Esophagus (tissue), 2 donors: ENCODE data around the gene SLC2A9. TPM values are rescaled to one million over a fixed set of nuclear protein-coding genes. Genes with fewer than 3 reads are reported as not detected.

Experiments used
- H3K27ac ChIP-seq, 2 donors: one replicate each; pipeline ENCODE4 v1.5.1; 2013; ENCODE audit warnings: low read depth in 2 of 2, mild to moderate bottlenecking in 2 of 2, inconsistent platforms in 1 of 2, low read length in 1 of 2, moderate library complexity in 1 of 2
- H3K27me3 ChIP-seq, 2 donors: one replicate each; pipeline ENCODE4 v1.6.1; 2013; ENCODE audit warnings: low read length in 2 of 2, control low read depth in 1 of 2, mild to moderate bottlenecking in 1 of 2; ENCODE audit not compliant: insufficient read depth in 2 of 2, control insufficient read depth in 1 of 2
- H3K36me3 ChIP-seq, 2 donors: one replicate each; pipeline ENCODE4 v1.6.1; 2013; ENCODE audit warnings: low read length in 1 of 2; ENCODE audit not compliant: control insufficient read depth in 2 of 2, insufficient read depth in 2 of 2
- H3K4me1 ChIP-seq, 2 donors: one replicate each; pipeline ENCODE4 v1.6.1; 2013; ENCODE audit warnings: low read length in 1 of 2; ENCODE audit not compliant: control insufficient read depth in 2 of 2, insufficient read depth in 2 of 2
- H3K4me3 ChIP-seq, 2 donors: one replicate each; pipeline ENCODE4 v1.5.1; 2013; ENCODE audit warnings: low read length in 2 of 2, mild to moderate bottlenecking in 2 of 2, low read depth in 1 of 2, moderate library complexity in 1 of 2
- H3K9me3 ChIP-seq, 2 donors: one replicate each; pipeline ENCODE4 v1.6.1; 2013; ENCODE audit warnings: mild to moderate bottlenecking in 2 of 2, low read depth in 1 of 2, low read length in 1 of 2, moderate library complexity in 1 of 2; ENCODE audit not compliant: control insufficient read depth in 2 of 2, insufficient read depth in 1 of 2
- WGBS, 2 donors: extraction: QIAGEN DNeasy Blood & Tissue Kit; methylation state at CpG; one replicate each; pipeline ENCODE4 v1.1.7; 2013; 5-methylcytosine and 5-hydroxymethylcytosine counted together
- polyA plus RNA-seq, 2 donors: library from polyadenylated mRNA; stranded (reverse); fragments of 200-250 nt; gene quantifications; one replicate each; pipeline ENCODE4 v1.2.3, GENCODE V29; 2013
- donor health status: healthy with polysubstance abuse.
- donor health status: Bipolar disorder and iron deficiency.

Gene SLC2A9
- polyA plus RNA-seq, 2 donors: 4.1 to 5.8 TPM

GRCh38 chr4:9926586-9926985 is 94.7 kb downstream of the SLC2A9 start:
- Histone ChIP-seq H3K27ac (no peak overlapping the region), H3K36me3 (peaks cover 0 to 3% of the 10 kb centered on the region in 2 donors), H3K4me1 (peaks cover 0 to 10% of the 10 kb centered on the region in 2 donors), H3K4me3 (no peak overlapping the region), H3K27me3 (no peaks in the 10 kb centered on the region), H3K9me3 (peaks cover 0 to 4% of the 10 kb centered on the region in 2 donors)
- 80 to 95% methylated on average over 3 of the region's 3 CpGs for WGBS, 2 donors

- Histone ChIP-seq H3K36me3 (no peaks in the 10 kb centered on the region), H3K4me3 (no peak overlapping the region), H3K9me3 (peaks cover 0 to 4% of the 10 kb centered on the region in 2 donors), H3K4me1 (peaks cover 0 to 10% of the 10 kb centered on the region in 2 donors), H3K27me3 (no peaks in the 10 kb centered on the region), H3K27ac (no peak overlapping the region)
- WGBS, 2 donors: 83 to 85% methylated on average over 8 of the region's 8 CpGs
Observed at GRCh38 chr4:9925750-9926439, 95.4 kb downstream of the SLC2A9 start.

- WGBS, 2 donors: 25 to 44% methylated on average over 4 of the region's 4 CpGs
- Histone ChIP-seq H3K27ac (no peak overlapping the region), H3K27me3 (no peaks in the 10 kb centered on the region), H3K4me1 (peaks cover 0 to 10% of the 10 kb centered on the region in 2 donors), H3K9me3 (peaks cover 0 to 4% of the 10 kb centered on the region in 2 donors), H3K4me3 (no peak overlapping the region), H3K36me3 (no peaks in the 10 kb centered on the region)
Observed at GRCh38 chr4:9924750-9925149, 96.5 kb downstream of the SLC2A9 start.

GRCh38 chr4:9923195-9923812 is 98.0 kb downstream of the SLC2A9 start:
- Histone ChIP-seq H3K27ac (no peak overlapping the region), H3K4me3 (no peak overlapping the region), H3K9me3 (peaks cover 0 to 4% of the 10 kb centered on the region in 2 donors), H3K36me3 (peaks cover 0 to 2% of the 10 kb centered on the region in 2 donors), H3K27me3 (no peaks in the 10 kb centered on the region), H3K4me1 (peaks cover 0 to 10% of the 10 kb centered on the region in 2 donors)
- 74 to 78% methylated on average over 12 of the region's 12 CpGs for WGBS, 2 donors

- 69 to 73% methylated on average over 6 of the region's 6 CpGs for WGBS, 2 donors
Observed at GRCh38 chr4:9921326-9921725, 100.0 kb downstream of the SLC2A9 start.

GRCh38 chr4:9920029-9920428 is 101.3 kb downstream of the SLC2A9 start:
- Histone ChIP-seq H3K9me3 (no peaks in the 10 kb centered on the region), H3K27me3 (no peaks in the 10 kb centered on the region), H3K36me3 (peaks cover 0 to 2% of the 10 kb centered on the region in 2 donors), H3K4me1 (peaks cover 0 to 10% of the 10 kb centered on the region in 2 donors), H3K27ac (no peak overlapping the region), H3K4me3 (no peak overlapping the region)
- WGBS, 2 donors: 96 to 99% methylated on average over 2 of the region's 2 CpGs

More at GRCh38 chr4:9921326-9921725, 100.0 kb downstream of the SLC2A9 start:
- Histone ChIP-seq H3K4me1 (peaks cover 0 to 10% of the 10 kb centered on the region in 2 donors), H3K36me3 (peaks cover 0 to 2% of the 10 kb centered on the region in 2 donors), H3K27me3 (no peaks in the 10 kb centered on the region), H3K9me3 (peaks cover 0 to 4% of the 10 kb centered on the region in 2 donors), H3K4me3 (no peak overlapping the region), H3K27ac (no peak overlapping the region)

- H3K27ac ChIP-seq: no peak overlapping the region
- no peak overlapping the region for H3K4me3 ChIP-seq
- no peaks in the 10 kb centered on the region for H3K27me3 ChIP-seq
- WGBS, 2 donors: 89 to 92% methylated on average over 6 of the region's 6 CpGs
- no peaks in the 10 kb centered on the region for H3K9me3 ChIP-seq
- H3K36me3 ChIP-seq: peaks cover 0 to 2% of the 10 kb centered on the region in 2 donors
- peaks cover 0 to under 1% of the 10 kb centered on the region in 2 donors for H3K4me1 ChIP-seq
Observed at GRCh38 chr4:9919047-9919446, 102.2 kb downstream of the SLC2A9 start.

GRCh38 chr4:9918484-9918883 is 102.8 kb downstream of the SLC2A9 start:
- Histone ChIP-seq H3K36me3 (peaks cover 0 to 2% of the 10 kb centered on the region in 2 donors), H3K4me3 (no peak overlapping the region), H3K9me3 (no peaks in the 10 kb centered on the region), H3K4me1 (no peaks in the 10 kb centered on the region), H3K27me3 (no peaks in the 10 kb centered on the region), H3K27ac (no peak overlapping the region)
- WGBS, 2 donors: 90 to 91% methylated on average over 4 of the region's 4 CpGs

GRCh38 chr4:9916937-9917336 is 104.4 kb downstream of the SLC2A9 start:
- Histone ChIP-seq H3K36me3 (peaks cover 0 to 2% of the 10 kb centered on the region in 2 donors), H3K9me3 (no peaks in the 10 kb centered on the region), H3K4me3 (no peak overlapping the region), H3K27ac (no peak overlapping the region), H3K4me1 (no peaks in the 10 kb centered on the region), H3K27me3 (no peaks in the 10 kb centered on the region)
- WGBS, 2 donors: 87 to 90% methylated on average over 3 of the region's 3 CpGs
